ES-I3 (cell line): ENCODE results near the gene GTPBP4.

ENCODE experiments used
- H3K36me3 ChIP-seq: 2 replicates; pipeline ENCODE4 v1.6.1; 2013; ENCODE audit warnings: mild to moderate bottlenecking, low read length, control low read depth, moderate library complexity; ENCODE audit not compliant: insufficient read depth
- H3K4me1 ChIP-seq: 2 replicates; pipeline ENCODE4 v1.6.1; 2013; ENCODE audit warnings: mild to moderate bottlenecking, control low read depth, low read length; ENCODE audit not compliant: insufficient read depth
- H3K9ac ChIP-seq: 2 replicates; pipeline ENCODE4 v1.6.1; 2013; ENCODE audit warnings: low read depth, mild to moderate bottlenecking, low read length, moderate library complexity
- H3K9me3 ChIP-seq: 2 replicates; pipeline ENCODE4 v1.6.1; 2013; ENCODE audit warnings: mild to moderate bottlenecking, low read length, moderate library complexity; ENCODE audit not compliant: control insufficient read depth, insufficient read depth

Gene GTPBP4

DNA sequence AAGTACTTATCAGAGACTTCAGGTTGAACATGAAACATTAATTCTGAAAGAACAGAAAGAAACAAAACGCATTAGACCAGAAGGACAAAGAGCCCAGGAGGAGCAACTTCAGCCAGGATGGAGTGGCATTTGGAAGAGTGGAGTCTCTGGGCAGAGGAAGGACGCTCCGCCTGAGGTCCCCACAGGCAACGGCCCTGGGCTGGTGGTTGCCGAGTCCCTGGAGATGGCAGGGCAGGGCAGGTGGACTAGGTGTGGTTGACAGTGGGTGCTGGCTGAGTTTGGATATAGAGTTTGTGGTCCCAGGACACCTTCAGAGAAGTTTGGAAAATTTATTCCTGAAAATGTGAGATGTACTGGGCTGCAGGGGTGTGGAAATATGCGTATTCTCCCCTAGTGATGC lies 29.4 kb upstream of the GTPBP4 start:
- no peak overlapping the region for H3K9ac ChIP-seq
- H3K4me1 ChIP-seq: no peaks in the 10 kb centered on the region
- no peaks in the 10 kb centered on the region for H3K9me3 ChIP-seq
- H3K36me3 ChIP-seq: no peaks in the 10 kb centered on the region

DNA sequence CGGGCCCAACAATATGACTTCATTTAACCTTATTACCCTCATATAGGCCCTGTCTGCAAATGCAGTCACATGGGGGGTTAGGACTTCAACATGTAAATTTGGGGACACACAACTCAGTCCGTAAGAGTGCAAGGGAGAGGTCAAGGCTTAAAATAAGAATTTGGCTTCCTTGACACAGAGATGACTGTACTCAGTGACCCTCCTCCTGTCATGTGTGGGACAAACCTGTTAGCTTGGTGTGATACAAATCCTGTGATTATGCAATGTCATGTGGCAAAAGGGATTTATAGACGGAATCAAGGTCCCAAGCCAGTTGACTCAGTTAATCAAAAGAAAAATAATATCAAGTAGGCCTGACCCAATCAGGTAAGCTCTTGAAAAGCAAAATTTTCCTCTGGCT lies 25.9 kb upstream of the GTPBP4 start:
- H3K36me3 ChIP-seq: no peaks in the 10 kb centered on the region
- H3K4me1 ChIP-seq: no peaks in the 10 kb centered on the region
- H3K9ac ChIP-seq: no peak overlapping the region
- H3K9me3 ChIP-seq: no peaks in the 10 kb centered on the region

DNA sequence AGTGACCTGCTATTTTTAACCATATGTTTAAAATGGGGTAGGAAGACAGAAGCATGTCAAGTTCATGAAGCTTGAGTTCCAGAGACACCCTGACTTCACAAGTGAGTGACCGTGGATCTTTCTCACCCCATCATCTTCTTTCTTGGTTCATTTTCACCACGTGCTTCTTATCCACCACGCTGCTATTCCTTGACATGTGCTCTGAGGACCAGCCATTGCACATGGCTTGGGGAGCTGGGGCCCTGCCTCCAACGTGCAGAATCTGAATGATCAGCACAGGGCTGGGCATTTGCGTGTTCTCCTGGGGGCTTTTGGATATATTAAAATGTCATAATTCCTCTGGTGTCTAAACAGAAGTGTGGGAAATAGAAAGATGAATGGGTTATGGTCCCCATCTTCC lies 25.0 kb upstream of the GTPBP4 start:
- H3K4me1 ChIP-seq: no peaks in the 10 kb centered on the region
- no peak overlapping the region for H3K9ac ChIP-seq
- no peaks in the 10 kb centered on the region for H3K9me3 ChIP-seq
- no peaks in the 10 kb centered on the region for H3K36me3 ChIP-seq

DNA sequence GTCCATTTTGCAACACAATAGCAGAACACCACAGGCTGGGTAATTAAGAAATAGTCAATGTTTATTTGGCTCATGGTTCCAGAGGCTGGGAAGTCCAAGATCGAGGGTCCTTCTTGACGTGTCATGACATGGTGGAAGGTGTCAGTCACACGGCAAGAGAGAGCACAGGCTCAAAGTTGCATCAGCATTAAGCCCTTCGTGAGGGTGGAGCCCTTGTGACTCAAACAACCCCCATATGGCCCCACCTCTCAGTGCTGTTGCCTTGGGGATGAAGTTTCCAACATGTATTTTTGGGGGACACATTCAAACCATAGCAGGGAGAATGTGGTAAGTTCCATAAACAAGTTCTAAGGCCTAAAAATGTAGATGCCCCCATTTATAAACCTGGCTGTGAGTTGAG lies 24.6 kb upstream of the GTPBP4 start:
- Histone ChIP-seq H3K9ac (no peak overlapping the region), H3K36me3 (no peaks in the 10 kb centered on the region), H3K9me3 (no peaks in the 10 kb centered on the region), H3K4me1 (no peaks in the 10 kb centered on the region)

DNA sequence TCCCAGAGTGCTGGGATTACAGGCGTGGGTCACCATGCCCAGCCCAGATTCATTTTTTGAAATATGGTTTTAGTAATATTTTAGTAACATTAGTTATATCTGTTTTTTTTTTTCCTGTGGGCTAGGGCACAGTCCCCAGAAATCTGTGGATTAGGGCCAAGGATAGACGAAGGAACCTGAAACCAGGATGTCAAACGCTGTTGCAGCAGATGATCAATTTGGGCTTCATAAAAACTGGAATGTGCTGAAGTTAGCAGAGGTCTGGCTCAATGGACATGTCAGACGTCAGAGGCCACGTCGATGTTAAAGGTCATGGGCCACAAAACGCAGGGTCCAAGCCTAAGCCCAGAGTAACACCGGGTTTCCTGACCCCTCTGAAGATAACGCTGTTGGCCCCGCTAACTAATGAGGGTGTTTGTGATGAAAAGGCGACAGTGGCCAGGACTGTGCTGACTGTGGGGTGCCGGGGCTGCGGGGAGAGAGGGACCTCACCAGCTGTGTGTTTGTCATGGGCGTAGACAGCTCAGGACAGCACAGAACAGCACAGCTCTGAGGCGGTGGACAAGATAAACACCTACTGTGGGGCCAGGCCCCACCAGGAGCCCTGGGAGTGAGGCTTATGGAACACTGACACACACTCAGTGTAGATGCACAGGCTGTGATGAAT lies 23.8 kb upstream of the GTPBP4 start:
- Histone ChIP-seq H3K9me3 (no peaks in the 10 kb centered on the region), H3K4me1 (no peaks in the 10 kb centered on the region), H3K36me3 (no peaks in the 10 kb centered on the region), H3K9ac (no peak overlapping the region)

DNA sequence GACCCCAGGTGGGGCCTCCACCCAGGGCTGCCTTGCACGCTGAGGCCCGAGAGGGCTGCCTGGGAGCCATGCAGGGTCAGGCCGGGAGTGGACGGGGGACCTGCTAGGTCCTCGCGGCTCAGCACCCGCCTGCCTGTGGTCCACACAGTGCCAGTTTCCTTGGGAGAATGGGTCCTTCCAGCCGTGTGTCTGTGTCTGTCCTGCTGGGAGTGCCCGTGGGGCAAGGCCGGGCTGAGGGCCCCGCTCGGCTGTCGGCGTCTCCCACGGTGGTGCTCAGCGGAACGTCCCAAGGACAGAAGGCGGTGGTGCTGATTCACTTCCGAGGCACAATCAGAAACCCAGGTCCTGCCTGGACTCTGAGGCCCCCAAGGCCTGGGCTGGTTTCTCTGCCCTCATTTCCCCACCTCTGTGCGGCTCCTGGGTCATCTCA lies 23.2 kb upstream of the GTPBP4 start:
- Histone ChIP-seq H3K9ac (no peak overlapping the region), H3K36me3 (no peaks in the 10 kb centered on the region), H3K9me3 (no peaks in the 10 kb centered on the region), H3K4me1 (no peaks in the 10 kb centered on the region)

DNA sequence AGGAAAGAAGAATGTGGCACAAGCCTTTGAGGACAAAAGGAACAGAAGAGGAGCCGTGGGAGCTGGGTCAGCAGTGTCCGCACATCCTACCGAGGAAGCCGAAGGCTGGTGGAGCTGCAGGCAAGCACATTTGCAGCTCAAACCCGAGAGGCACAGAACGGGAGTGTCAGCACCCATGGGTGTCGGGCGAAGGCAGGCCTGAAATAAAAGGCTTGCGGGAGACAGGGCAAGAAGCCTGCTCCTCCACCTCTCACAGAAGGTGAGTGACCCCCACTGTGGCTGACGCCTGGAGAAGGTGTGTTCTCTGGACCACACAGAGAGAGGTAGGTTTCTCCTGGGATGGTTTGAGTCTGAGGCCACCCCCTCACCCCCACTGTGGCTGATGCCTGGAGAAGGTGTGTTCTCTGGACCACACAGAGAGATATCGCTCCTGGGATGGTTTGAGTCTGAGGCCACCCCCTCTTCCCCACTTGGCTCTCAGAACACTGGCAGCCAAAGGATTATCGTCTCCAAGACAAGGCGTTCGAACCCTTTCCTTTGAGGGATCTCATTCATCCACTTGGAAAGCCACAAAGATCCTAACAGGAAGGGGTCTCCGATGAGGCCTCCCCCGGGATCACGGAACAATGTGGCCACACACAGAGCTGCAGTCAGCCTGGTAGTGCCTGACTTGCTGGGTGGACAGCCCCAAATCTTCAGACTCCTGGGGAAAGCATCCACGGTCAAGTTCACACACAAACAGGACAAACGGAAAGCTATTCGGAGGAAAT lies 21.6 kb upstream of the GTPBP4 start:
- H3K4me1 ChIP-seq: no peaks in the 10 kb centered on the region

DNA sequence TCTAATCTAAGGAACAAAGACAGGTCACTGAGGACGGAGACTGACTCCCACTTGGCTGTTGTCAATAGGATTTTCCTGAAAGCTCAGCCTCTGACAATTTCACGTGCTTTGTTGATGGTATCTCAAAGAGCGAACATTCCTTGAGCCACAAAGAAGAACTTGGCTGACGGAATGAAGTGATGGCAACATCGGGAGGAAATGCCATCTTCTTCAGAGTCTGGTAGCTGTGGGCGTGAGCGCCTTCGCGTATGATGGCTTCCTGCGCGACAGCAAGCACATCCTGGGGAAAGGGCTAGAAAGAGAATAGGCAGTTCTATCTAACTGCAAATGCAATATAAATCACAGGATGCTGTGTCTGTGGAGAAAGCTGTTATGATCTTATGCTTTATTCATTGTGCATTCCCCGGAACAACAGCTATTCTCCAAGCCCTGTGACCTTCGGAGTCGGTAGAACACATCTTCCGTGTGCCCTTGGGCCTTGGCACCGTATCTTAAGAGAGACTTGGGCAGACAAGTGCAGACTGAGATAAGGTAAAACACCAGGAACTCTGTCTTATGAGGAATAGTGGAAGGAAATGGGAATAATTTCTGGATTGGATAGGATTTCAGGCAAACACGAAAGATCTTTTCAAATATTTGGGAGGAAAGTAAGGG lies 19.6 kb upstream of the GTPBP4 start:
- Histone ChIP-seq H3K4me1 (no peaks in the 10 kb centered on the region), H3K9me3 (peaks cover 4% of the 10 kb centered on the region; the same call in 1 of the 2 replicates)

More for the DNA sequence above, 21.6 kb upstream of the GTPBP4 start:
- Histone ChIP-seq H3K9ac (no peak overlapping the region), H3K36me3 (no peaks in the 10 kb centered on the region), H3K9me3 (no peaks in the 10 kb centered on the region)

DNA sequence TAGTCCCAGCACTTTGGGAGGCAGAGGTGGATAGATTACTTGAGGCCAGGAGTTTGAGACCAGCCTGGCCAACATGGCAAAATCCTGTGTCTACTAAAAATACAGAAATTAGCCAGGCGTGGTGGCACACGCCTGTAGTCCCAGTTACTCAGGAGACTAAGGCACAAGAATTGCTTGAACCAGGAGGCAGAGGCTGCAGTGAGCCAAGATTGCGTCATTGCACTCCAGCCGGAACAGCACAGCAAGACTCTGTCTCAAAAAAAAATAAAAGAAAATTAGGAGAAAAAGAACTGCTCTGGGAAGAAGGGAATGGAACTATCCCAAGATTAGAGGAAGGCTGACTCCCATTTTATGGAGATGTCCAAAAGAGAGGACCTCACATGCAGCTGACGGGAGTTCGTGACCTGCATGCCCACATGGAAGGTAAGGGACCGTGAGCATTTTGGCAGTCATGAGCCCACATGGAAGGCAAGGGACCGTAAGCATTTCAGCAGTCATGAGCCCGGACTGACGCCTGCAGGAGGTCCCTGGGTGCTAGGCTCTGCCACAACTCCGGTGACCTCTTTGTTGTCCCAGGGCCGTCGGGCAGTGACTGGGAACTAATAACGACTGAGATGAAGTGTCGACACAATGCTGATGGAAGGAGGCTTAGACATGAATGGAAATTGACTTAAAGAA lies 18.6 kb upstream of the GTPBP4 start:
- H3K36me3 ChIP-seq: no peaks in the 10 kb centered on the region; the same call in 1 of the 2 replicates
- H3K9me3 ChIP-seq: peaks cover 4% of the 10 kb centered on the region; the same call in 1 of the 2 replicates
- no peaks in the 10 kb centered on the region for H3K4me1 ChIP-seq
- no peak overlapping the region for H3K9ac ChIP-seq

More for the DNA sequence above, 19.6 kb upstream of the GTPBP4 start:
- Histone ChIP-seq H3K9ac (no peak overlapping the region), H3K36me3 (no peaks in the 10 kb centered on the region; the same call in 1 of the 2 replicates)

DNA sequence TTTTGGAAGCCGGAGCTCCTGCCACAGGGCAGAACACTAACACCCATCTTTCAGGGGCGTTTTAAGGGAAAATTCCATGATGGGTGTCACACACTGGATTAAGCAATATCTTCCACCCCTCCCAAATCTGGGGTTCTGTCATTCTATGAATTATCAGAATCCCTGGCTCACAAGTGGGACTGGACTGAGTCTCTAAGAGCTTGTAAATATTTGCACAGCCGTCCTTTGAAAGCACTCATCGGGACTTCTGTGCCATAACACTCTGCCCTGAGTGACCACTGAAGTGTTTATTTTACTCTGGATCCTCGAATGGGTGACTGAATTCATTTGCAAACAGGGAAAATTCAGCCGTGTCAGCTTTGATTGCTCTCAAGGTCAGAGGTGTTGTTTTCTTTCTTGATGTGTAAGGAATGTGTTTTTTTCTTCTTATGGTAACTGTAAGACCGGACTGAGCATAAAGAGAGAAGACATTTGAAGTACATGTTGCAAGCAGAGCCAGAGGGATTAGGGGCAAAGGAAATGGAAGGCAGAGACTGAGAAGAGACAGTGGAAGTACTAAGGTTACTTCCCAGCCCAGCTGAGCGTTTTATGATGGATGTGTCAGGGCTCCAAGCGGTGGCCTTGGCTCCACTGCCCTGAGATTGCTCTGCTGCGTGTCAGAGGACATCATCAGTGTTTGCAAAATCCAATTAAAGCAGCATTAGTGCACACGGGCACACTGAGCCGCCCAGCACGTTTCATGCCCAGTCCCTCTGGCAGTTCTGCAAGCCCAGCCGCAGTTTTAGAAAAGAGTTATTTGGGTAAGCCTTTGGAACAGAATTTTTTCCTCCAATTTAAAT lies 17.7 kb upstream of the GTPBP4 start:
- no peaks in the 10 kb centered on the region; the same call in 1 of the 2 replicates for H3K36me3 ChIP-seq
- H3K9me3 ChIP-seq: peaks cover 4% of the 10 kb centered on the region; the same call in 1 of the 2 replicates
- no peaks in the 10 kb centered on the region for H3K4me1 ChIP-seq
- H3K9ac ChIP-seq: no peak overlapping the region

DNA sequence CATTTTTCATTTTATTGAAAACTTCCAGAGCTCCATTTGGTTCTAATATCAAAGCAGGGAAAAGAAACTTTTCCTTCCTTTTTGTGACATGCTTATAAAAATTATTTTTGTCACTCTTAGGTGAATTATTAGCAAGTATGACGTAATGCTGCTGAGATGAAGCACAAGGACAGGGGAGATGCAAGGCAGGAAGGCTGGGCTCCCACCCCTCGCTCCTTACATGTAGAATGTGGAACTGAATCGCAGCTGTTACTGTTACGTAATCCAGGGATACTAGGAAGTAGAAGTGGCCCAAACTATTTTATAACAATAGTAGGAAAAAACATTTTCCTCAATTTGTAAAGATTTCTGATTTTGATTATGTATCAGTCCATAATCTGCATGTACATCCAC lies 17.1 kb upstream of the GTPBP4 start:
- Histone ChIP-seq H3K9me3 (peaks cover 4% of the 10 kb centered on the region; the same call in 1 of the 2 replicates), H3K36me3 (no peaks in the 10 kb centered on the region; the same call in 1 of the 2 replicates), H3K4me1 (no peaks in the 10 kb centered on the region), H3K9ac (no peak overlapping the region)

DNA sequence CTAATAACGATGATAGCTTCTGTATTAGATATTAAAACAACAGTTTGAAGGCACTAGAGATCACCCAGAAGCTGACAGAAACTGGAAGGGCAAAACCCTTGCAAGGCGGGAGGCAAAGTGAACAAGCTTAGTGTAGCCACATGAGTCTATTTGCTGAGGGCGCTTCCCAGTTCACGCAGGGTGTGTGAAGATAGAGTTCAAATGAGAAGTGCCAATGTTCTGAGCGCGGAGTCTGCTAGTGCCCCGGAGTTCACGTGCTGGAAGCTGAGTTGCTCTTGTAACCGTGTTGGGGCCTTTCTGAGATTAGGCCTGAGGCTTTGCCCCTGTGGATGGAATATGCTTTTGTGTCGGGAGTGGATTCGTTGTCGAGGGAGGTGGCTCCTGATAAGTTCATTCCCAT lies 16.6 kb upstream of the GTPBP4 start:
- Histone ChIP-seq H3K36me3 (no peaks in the 10 kb centered on the region; the same call in 1 of the 2 replicates), H3K9me3 (peaks cover 5% of the 10 kb centered on the region; the same call in 1 of the 2 replicates), H3K4me1 (no peaks in the 10 kb centered on the region), H3K9ac (no peak overlapping the region)

DNA sequence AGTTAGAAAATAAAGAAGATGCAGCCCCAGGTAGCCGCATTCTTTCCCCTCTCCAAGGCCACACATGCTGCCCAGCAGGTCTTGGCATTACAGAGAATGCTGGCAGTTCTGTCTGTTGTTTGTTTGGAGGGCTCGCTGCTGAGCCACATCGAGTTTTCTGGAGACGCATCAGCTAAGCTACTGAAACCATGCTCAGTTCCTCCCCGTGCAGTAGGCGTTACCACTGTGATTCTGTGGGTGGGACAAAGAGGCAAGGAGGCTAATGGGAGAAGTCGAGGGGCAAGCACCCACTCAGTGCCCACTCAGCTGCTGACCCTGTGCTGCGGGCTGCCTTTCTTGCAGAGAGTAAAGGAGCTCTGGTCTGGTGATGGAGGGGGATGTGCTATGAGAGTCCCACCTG lies 15.5 kb upstream of the GTPBP4 start:
- no peaks in the 10 kb centered on the region; the same call in 1 of the 2 replicates for H3K36me3 ChIP-seq
- H3K9ac ChIP-seq: no peak overlapping the region
- peaks cover 7% of the 10 kb centered on the region; the same call in 1 of the 2 replicates for H3K9me3 ChIP-seq
- no peaks in the 10 kb centered on the region for H3K4me1 ChIP-seq
